HepG2 (cell line): ENCODE measurements around the gene PAK2. TPM values are rescaled to one million over a fixed set of nuclear protein-coding genes. Genes with fewer than 3 reads are reported as not detected.

Source experiments
- ATAC-seq: fragments of 200-7000 bp; cut with Tn5 transposase; 3 replicates; pipeline ENCODE4 v1.9.1; 2020; ENCODE audit warnings: mild to moderate bottlenecking, moderate library complexity
- BruUV-seq: library from RNA; stranded (reverse); fragments of 400-500 nt; replicated peaks from 2 replicates; lab custom pipeline; 2021; lab: Mats Ljungman, UMichigan
- CTCF ChIA-PET: fragments of 300-600 bp; formaldehyde crosslinking; extraction: SDS; loops from one replicate; lab custom pipeline; 2021; ENCODE audit warnings: low total read pairs, inconsistent platforms, low intra/inter-chr PET ratio; lab: Yijun Ruan, JAX
- POLR2A ChIA-PET: fragments of 350-600 bp; sonication (Branson Sonifier 250); formaldehyde crosslinking; loops from one replicate; lab custom pipeline; 2020; ENCODE audit warnings: antibody characterized with exemption, inconsistent platforms; lab: Yijun Ruan, JAX
- DNase-seq: peaks from one replicate; pipeline ENCODE4 v3.0.0-alpha.2; 2015; ENCODE audit warnings: low spot score
- FAIRE-seq: peaks from 3 replicates; lab custom pipeline; 2011; peaks lifted over from hg19 to GRCh38; lab: Jason Lieb, UNC
- H2AFZ ChIP-seq: one replicate; pipeline ENCODE4 v1.6.1; 2011; ENCODE audit warnings: low read length, inconsistent platforms
- H3K27ac ChIP-seq: fragments of 300-600 bp; 3 replicates; pipeline ENCODE4 v1.8.0; 2011; ENCODE audit warnings: mixed run types, mild to moderate bottlenecking, mixed read lengths, low read length, inconsistent platforms; ENCODE audit not compliant: insufficient read depth; ENCODE audit errors: extremely low read length
- H3K27me3 ChIP-seq, 2 experiments: fragments of 200-600 bp in 1 of 2; 2 replicates in 1 of 2; 3 replicates in 1 of 2; pipeline versions ENCODE4 v1.6.0 to v1.8.0; 2011; ENCODE audit warnings: low read length in 2 of 2, mild to moderate bottlenecking in 2 of 2, moderate library complexity in 2 of 2, inconsistent platforms in 1 of 2; ENCODE audit not compliant: insufficient read depth in 2 of 2, control insufficient read depth in 1 of 2
- H3K36me3 ChIP-seq, 2 experiments: fragments of 200-600 bp in 1 of 2; replicated peaks in 1 of 2; 2 replicates in 1 of 2; 3 replicates in 1 of 2; pipeline versions ENCODE4 v1.5.1 to v1.8.0; 2011; ENCODE audit warnings: low read length in 2 of 2, inconsistent platforms in 1 of 2; ENCODE audit not compliant: insufficient read depth in 2 of 2, control insufficient read depth in 1 of 2
- H3K4me1 ChIP-seq: 2 replicates; pipeline ENCODE4 v1.5.1; 2012; ENCODE audit warnings: low read length, inconsistent platforms; ENCODE audit not compliant: insufficient read depth
- H3K4me2 ChIP-seq: 2 replicates; pipeline ENCODE4 v1.6.0; 2011; ENCODE audit warnings: low read depth, low read length, inconsistent platforms
- H3K4me3 ChIP-seq, 3 experiments: fragments of 200-600 bp in 1 of 3; sonication (generic), shearing (Covaris generic) in 1 of 3; replicated peaks in 1 of 3; 2 replicates each; pipeline ENCODE4 v1.5.1; 2011 to 2016; ENCODE audit warnings: low read length in 3 of 3, inconsistent platforms in 2 of 3, low read depth in 2 of 3, mild to moderate bottlenecking in 2 of 3, control low read depth in 1 of 3, mixed read lengths in 1 of 3; ENCODE audit not compliant: insufficient read depth in 1 of 3
- H3K79me2 ChIP-seq: one replicate; pipeline ENCODE4 v1.6.1; 2011; ENCODE audit warnings: low read length, inconsistent platforms; ENCODE audit not compliant: insufficient read depth
- H3K9ac ChIP-seq: 2 replicates; pipeline ENCODE4 v1.6.0; 2011; ENCODE audit warnings: mild to moderate bottlenecking, low read depth, low read length, inconsistent platforms; ENCODE audit not compliant: insufficient read depth
- H3K9me3 ChIP-seq: 2 replicates; pipeline ENCODE4 v1.5.1; 2012; ENCODE audit warnings: mild to moderate bottlenecking, low read length
- H4K20me1 ChIP-seq: 2 replicates; pipeline ENCODE4 v1.6.0; 2011; ENCODE audit warnings: inconsistent platforms, mild to moderate bottlenecking, low read length, moderate library complexity; ENCODE audit not compliant: insufficient read depth
- HNRNPLL ChIP-seq: fragments of 200-400 bp; formaldehyde crosslinking; IDR thresholded peaks from 2 replicates; pipeline ENCODE4 v1.6.1; 2017; ENCODE audit warnings: mild to moderate bottlenecking, low read depth, low read length; ENCODE audit not compliant: poor library complexity, severe bottlenecking
- SYNCRIP ChIP-seq: fragments of 200-400 bp; formaldehyde crosslinking; IDR thresholded peaks from 2 replicates; pipeline ENCODE4 v1.6.1; 2018; ENCODE audit warnings: mild to moderate bottlenecking, low read depth, low read length; ENCODE audit not compliant: insufficient read depth
- TRIM24 ChIP-seq: sonication (generic); formaldehyde crosslinking; IDR thresholded peaks from 2 replicates; pipeline ENCODE4 v1.8.0; 2022; ENCODE audit warnings: mild to moderate bottlenecking, missing genetic modification reagents
- ZFP36L1 ChIP-seq: sonication (generic); formaldehyde crosslinking; IDR thresholded peaks from 2 replicates; pipeline ENCODE4 v1.8.0; 2022; ENCODE audit warnings: mild to moderate bottlenecking, missing genetic modification reagents, moderate library complexity
- ZFP37 ChIP-seq: sonication (generic); formaldehyde crosslinking; IDR thresholded peaks from 2 replicates; pipeline ENCODE4 v1.4.0; 2020; ENCODE audit warnings: missing genetic modification reagents, borderline replicate concordance
- ZNF337 ChIP-seq: sonication (generic); formaldehyde crosslinking; IDR thresholded peaks from 2 replicates; pipeline ENCODE4 v1.5.1; 2020; ENCODE audit warnings: missing genetic modification reagents, low read depth, mild to moderate bottlenecking, borderline replicate concordance
- ZNF564 ChIP-seq: sonication (generic); formaldehyde crosslinking; IDR thresholded peaks from 2 replicates; pipeline ENCODE4 v1.8.1; 2023; ENCODE audit warnings: mild to moderate bottlenecking, missing genetic modification reagents
- ZNF7 ChIP-seq: IDR thresholded peaks from 2 replicates; pipeline ENCODE4 v1.6.1; 2016; ENCODE audit warnings: missing biosample characterization, missing genetic modification reagents
- ZNF713 ChIP-seq: sonication (generic); formaldehyde crosslinking; IDR thresholded peaks from 2 replicates; pipeline ENCODE4 v1.4.0; 2020; ENCODE audit warnings: mild to moderate bottlenecking, missing genetic modification reagents
- ZNF772 ChIP-seq: sonication (generic); formaldehyde crosslinking; IDR thresholded peaks from 2 replicates; pipeline ENCODE4 v1.5.0; 2020; ENCODE audit warnings: mild to moderate bottlenecking, missing genetic modification reagents
- ZSCAN21 ChIP-seq: sonication (generic); formaldehyde crosslinking; IDR thresholded peaks from 2 replicates; pipeline ENCODE4 v1.8.0; 2022; ENCODE audit warnings: mild to moderate bottlenecking, missing genetic modification reagents, moderate library complexity, borderline replicate concordance
- WGBS: methylation state at CpG from one replicate; pipeline ENCODE4 v1.1.6; 2017; ENCODE audit warnings: low lambda C conversion rate; 5-methylcytosine and 5-hydroxymethylcytosine counted together
- in situ Hi-C: cut with HindIII; loops from 2 replicates; pipeline ENCODE4 v1.10.0; 2017; ENCODE audit warnings: low pct_unique_long_range_greater_than_20kb; ENCODE audit not compliant: extremely low pct_ligation_motif_present
- intact Hi-C: fragments of 100-400 bp; cut with micrococcal nuclease; formaldehyde crosslinking; loops from one replicate; pipeline ENCODE4 v1.10.0; 2022; ENCODE audit not compliant: unreplicated experiment
- polyA plus RNA-seq, 8 experiments: library from polyadenylated mRNA; depleted of rRNA in 3 of 8; stranded (reverse) in 7 of 8; unstranded in 1 of 8; fragments of >200 nt; fragmentation: Illumina TruSeq in 4 of 8; extraction: Trizol in 4 of 8; gene quantifications; 2 replicates each; pipeline versions ENCODE4 v1.2.1 to v1.2.3, GENCODE V29; 2011 to 2016; ENCODE audit warnings: low read depth in 4 of 8, missing spikeins in 1 of 8, mixed read lengths in 1 of 8; ENCODE audit not compliant: insufficient read depth in 1 of 8
- total RNA-seq, 5 experiments: library from RNA; depleted of rRNA; stranded (reverse); fragments of >200 nt; fragmentation: Illumina TruSeq; extraction: Trizol; gene quantifications; 2 replicates each; pipeline ENCODE4 v1.2.3, GENCODE V29; 2016; ENCODE audit warnings: low read depth in 1 of 5

PAK2 gene
- total and polyA plus RNA-seq, 2 of the 13 experiments (the other 11 are each of a cell fraction or from before 2014, with no cell fraction given), result 23.0 to 24.7 TPM

- Histone ChIP-seq H4K20me1 (no peaks in the 10 kb centered on the region), H3K4me2 (no peak overlapping the region), H3K36me3 (peaks cover 3 to 36% of the 10 kb centered on the region in 2 experiments), H2AFZ (no peak overlapping the region), H3K4me1 (no peaks in the 10 kb centered on the region), H3K27ac (no peak overlapping the region), H3K4me3 (no peak overlapping the region), H3K79me2 (no peaks in the 10 kb centered on the region), H3K9me3 (no peaks in the 10 kb centered on the region), H3K9ac (no peak overlapping the region), H3K27me3 (no peaks in the 10 kb centered on the region)
- ATAC-seq, result no peak
- WGBS, result 100% methylated on average over 5 of the region's 5 CpGs
- intact Hi-C loops (no loop called here), in situ Hi-C loops (no loop called here)
- TF ChIP-seq HNRNPLL, result no peak
- no peak for TF ChIP-seq SYNCRIP
- TF ChIP-seq ZNF564 (CRISPR knock-in tag), result no peak
- CTCF ChIA-PET, result no interaction called here
- FAIRE-seq, result no peak
- no TSS peak for BruUV-seq
- DNase-seq, result no peak
- POLR2A ChIA-PET, result no interaction called here
Measured at GRCh38 chr3:196813903-196814302, 74.2 kb downstream of the PAK2 start.

GRCh38 chr3:196821806-196822355, 82.2 kb downstream of the PAK2 start:
- DNase-seq (no peak), FAIRE-seq (no peak), ATAC-seq (no peak)
- Histone ChIP-seq H3K27ac (no peak overlapping the region), H3K36me3 (peaks cover 18 to 59% of the 10 kb centered on the region in 2 experiments), H3K4me2 (no peak overlapping the region), H3K79me2 (no peaks in the 10 kb centered on the region), H3K4me1 (no peaks in the 10 kb centered on the region), H3K4me3 (no peak overlapping the region), H3K27me3 (no peaks in the 10 kb centered on the region), H3K9me3 (no peaks in the 10 kb centered on the region), H2AFZ (no peak overlapping the region), H4K20me1 (no peaks in the 10 kb centered on the region), H3K9ac (no peak overlapping the region)
- ChIA-PET CTCF (no interaction called here), POLR2A (no interaction called here)
- in situ Hi-C loops, result no loop called here
- intact Hi-C loops, result no loop called here
- TF ChIP-seq ZFP36L1 (CRISPR knock-in tag) (no peak), ZFP37 (CRISPR knock-in tag) (no peak), ZSCAN21 (CRISPR knock-in tag) (no peak), TRIM24 (CRISPR knock-in tag) (no peak), ZNF7 (CRISPR knock-in tag) (no peak), ZNF713 (no peak), ZNF772 (no peak), ZNF337 (CRISPR knock-in tag) (no peak)
- WGBS, result 96% methylated on average over 6 of the region's 6 CpGs
- no TSS peak for BruUV-seq
